ENCODE data around the gene ANLN. TPM values are rescaled to one million over a fixed set of nuclear protein-coding genes. Genes with fewer than 3 reads are reported as not detected.
"Not testable (repeated sequence)": the region's sequence is repeated elsewhere in the genome, so short reads cannot be mapped to it uniquely, and the experiment has no call there.

The ANLN gene
- total RNA-seq, 1 donor from 2014 or later = 57.5 TPM

DNA sequence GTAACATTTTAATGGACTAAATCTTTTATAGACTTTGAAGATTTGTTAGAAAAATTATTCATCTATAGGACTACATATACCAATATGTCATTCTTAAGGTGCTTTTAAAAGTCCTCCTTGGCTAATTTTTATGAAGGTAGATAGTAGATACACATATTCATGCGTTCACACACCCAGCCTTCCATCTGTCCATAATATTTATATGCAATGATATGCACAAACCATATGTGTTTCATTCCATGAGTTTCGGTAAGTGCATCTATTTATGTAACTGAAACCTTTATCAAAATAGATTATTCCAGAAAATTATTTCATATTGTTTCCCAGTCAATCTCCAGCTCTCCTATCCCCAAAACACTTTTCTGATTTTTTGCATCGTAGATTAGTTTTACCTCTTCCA lies 101.7 kb downstream of the ANLN start:
- intact Hi-C loops (cut with micrococcal nuclease) = no loop called here

GRCh38 chr7:36496576-36496975 lies 106.9 kb downstream of the ANLN start:
- intact Hi-C loops (cut with micrococcal nuclease) = no loop called here

GRCh38 chr7:36497176-36497575 lies 107.5 kb downstream of the ANLN start:
- intact Hi-C loops (cut with micrococcal nuclease) = not testable (repeated sequence)

DNA sequence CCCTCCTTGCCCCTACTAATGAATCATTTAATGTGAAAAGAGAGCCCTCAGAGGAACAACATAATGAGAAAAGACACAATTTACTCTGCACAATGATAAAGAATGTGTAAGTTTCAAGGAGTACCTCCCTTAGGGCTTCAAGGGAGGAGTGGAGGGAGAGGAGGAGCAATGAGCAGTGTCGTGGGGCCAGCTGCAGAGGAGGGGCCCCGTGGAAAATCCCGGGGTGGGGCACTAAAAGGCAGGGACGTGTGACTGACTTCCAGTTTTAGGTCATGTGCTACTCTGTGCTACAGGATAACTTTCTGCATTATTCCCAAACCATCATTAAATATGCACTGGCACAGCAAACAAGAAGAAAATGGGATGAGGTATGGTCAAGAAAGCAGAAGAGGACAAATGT lies 108.1 kb downstream of the ANLN start:
- intact Hi-C loops (cut with micrococcal nuclease) = no loop called here

Other genes with a start within 250 kb of the ANLN start
- gene EEPD1, start 236.6 kb upstream of the ANLN start, total RNA-seq = 14.4 and 18.5 TPM in 2 replicates